HepG2 (cell line): ENCODE data around the gene TEX26. TPM values are rescaled to one million over a fixed set of nuclear protein-coding genes. Genes with fewer than 3 reads are reported as not detected.

Experiments
- ATAC-seq: fragments of 200-7000 bp; cut with Tn5 transposase; 3 replicates; pipeline ENCODE4 v1.9.1; 2020; ENCODE audit warnings: mild to moderate bottlenecking, moderate library complexity
- BruUV-seq: library from RNA; stranded (reverse); fragments of 400-500 nt; replicated peaks from 2 replicates; lab custom pipeline; 2021; lab: Mats Ljungman, UMichigan
- CTCF ChIA-PET: fragments of 300-600 bp; formaldehyde crosslinking; extraction: SDS; loops from one replicate; lab custom pipeline; 2021; ENCODE audit warnings: low total read pairs, inconsistent platforms, low intra/inter-chr PET ratio; lab: Yijun Ruan, JAX
- POLR2A ChIA-PET: fragments of 350-600 bp; sonication (Branson Sonifier 250); formaldehyde crosslinking; loops from one replicate; lab custom pipeline; 2020; ENCODE audit warnings: antibody characterized with exemption, inconsistent platforms; lab: Yijun Ruan, JAX
- DNase-seq: peaks from one replicate; pipeline ENCODE4 v3.0.0-alpha.2; 2015; ENCODE audit warnings: low spot score
- FAIRE-seq: peaks from 3 replicates; lab custom pipeline; 2011; peaks lifted over from hg19 to GRCh38; lab: Jason Lieb, UNC
- H2AFZ ChIP-seq: one replicate; pipeline ENCODE4 v1.6.1; 2011; ENCODE audit warnings: low read length, inconsistent platforms
- H3K27ac ChIP-seq: fragments of 300-600 bp; 3 replicates; pipeline ENCODE4 v1.8.0; 2011; ENCODE audit warnings: mixed run types, mild to moderate bottlenecking, mixed read lengths, low read length, inconsistent platforms; ENCODE audit not compliant: insufficient read depth; ENCODE audit errors: extremely low read length
- H3K27me3 ChIP-seq, 2 experiments: fragments of 200-600 bp in 1 of 2; 2 replicates in 1 of 2; 3 replicates in 1 of 2; pipeline versions ENCODE4 v1.6.0 to v1.8.0; 2011; ENCODE audit warnings: low read length in 2 of 2, mild to moderate bottlenecking in 2 of 2, moderate library complexity in 2 of 2, inconsistent platforms in 1 of 2; ENCODE audit not compliant: insufficient read depth in 2 of 2, control insufficient read depth in 1 of 2
- H3K36me3 ChIP-seq, 2 experiments: fragments of 200-600 bp in 1 of 2; replicated peaks in 1 of 2; 2 replicates in 1 of 2; 3 replicates in 1 of 2; pipeline versions ENCODE4 v1.5.1 to v1.8.0; 2011; ENCODE audit warnings: low read length in 2 of 2, inconsistent platforms in 1 of 2; ENCODE audit not compliant: insufficient read depth in 2 of 2, control insufficient read depth in 1 of 2
- H3K4me1 ChIP-seq: 2 replicates; pipeline ENCODE4 v1.5.1; 2012; ENCODE audit warnings: low read length, inconsistent platforms; ENCODE audit not compliant: insufficient read depth
- H3K4me2 ChIP-seq: 2 replicates; pipeline ENCODE4 v1.6.0; 2011; ENCODE audit warnings: low read depth, low read length, inconsistent platforms
- H3K4me3 ChIP-seq, 3 experiments: fragments of 200-600 bp in 1 of 3; sonication (generic), shearing (Covaris generic) in 1 of 3; replicated peaks in 1 of 3; 2 replicates each; pipeline ENCODE4 v1.5.1; 2011 to 2016; ENCODE audit warnings: low read length in 3 of 3, inconsistent platforms in 2 of 3, low read depth in 2 of 3, mild to moderate bottlenecking in 2 of 3, control low read depth in 1 of 3, mixed read lengths in 1 of 3; ENCODE audit not compliant: insufficient read depth in 1 of 3
- H3K79me2 ChIP-seq: one replicate; pipeline ENCODE4 v1.6.1; 2011; ENCODE audit warnings: low read length, inconsistent platforms; ENCODE audit not compliant: insufficient read depth
- H3K9ac ChIP-seq: 2 replicates; pipeline ENCODE4 v1.6.0; 2011; ENCODE audit warnings: mild to moderate bottlenecking, low read depth, low read length, inconsistent platforms; ENCODE audit not compliant: insufficient read depth
- H3K9me3 ChIP-seq: 2 replicates; pipeline ENCODE4 v1.5.1; 2012; ENCODE audit warnings: mild to moderate bottlenecking, low read length
- H4K20me1 ChIP-seq: 2 replicates; pipeline ENCODE4 v1.6.0; 2011; ENCODE audit warnings: inconsistent platforms, mild to moderate bottlenecking, low read length, moderate library complexity; ENCODE audit not compliant: insufficient read depth
- EP300 ChIP-seq, 3 experiments: sonication (generic) in 1 of 3; formaldehyde crosslinking in 1 of 3; IDR thresholded peaks; 2 replicates each; pipeline versions ENCODE4 v1.5.1 to v1.6.1; 2011 to 2020; ENCODE audit warnings: low read depth in 2 of 3, low read length in 2 of 3, borderline replicate concordance in 1 of 3, improper control_type of control experiment in 1 of 3, mild to moderate bottlenecking in 1 of 3, missing genetic modification reagents in 1 of 3, moderate library complexity in 1 of 3
- HMGXB4 ChIP-seq, 2 experiments: sonication (generic) in 1 of 2; formaldehyde crosslinking in 1 of 2; IDR thresholded peaks; 2 replicates each; pipeline versions ENCODE4 v1.4.0 to v1.6.1; 2018 to 2020; ENCODE audit warnings: missing genetic modification reagents in 2 of 2, borderline replicate concordance in 1 of 2, low read depth in 1 of 2, mild to moderate bottlenecking in 1 of 2, missing biosample characterization in 1 of 2
- MBD4 ChIP-seq: IDR thresholded peaks from 2 replicates; pipeline ENCODE4 v1.6.1; 2012; ENCODE audit warnings: low read length, inconsistent platforms, borderline replicate concordance
- NFKBIZ ChIP-seq: IDR thresholded peaks from 2 replicates; pipeline ENCODE4 v1.6.1; 2018; ENCODE audit warnings: missing genetic modification reagents, missing compliant biosample characterization
- NR2F1 ChIP-seq, 2 experiments: fragments of 450-650 bp in 1 of 2; formaldehyde crosslinking in 1 of 2; IDR thresholded peaks; 2 replicates each; pipeline versions ENCODE4 v1.5.0 to v1.6.1; 2016 to 2020; ENCODE audit warnings: mild to moderate bottlenecking in 1 of 2, missing compliant biosample characterization in 1 of 2, missing genetic modification reagents in 1 of 2, moderate library complexity in 1 of 2
- PRPF4 ChIP-seq: fragments of 200-400 bp; formaldehyde crosslinking; IDR thresholded peaks from 2 replicates; pipeline ENCODE4 v1.6.1; 2016; ENCODE audit warnings: low read length, low read depth; ENCODE audit not compliant: poor library complexity, severe bottlenecking
- RXRA ChIP-seq: sonication (generic); formaldehyde crosslinking; IDR thresholded peaks from 2 replicates; pipeline ENCODE4 v1.5.1; 2020; ENCODE audit warnings: missing genetic modification reagents
- TGIF2 ChIP-seq: IDR thresholded peaks from 2 replicates; pipeline ENCODE4 v1.6.1; 2016; ENCODE audit warnings: control low read depth, missing compliant biosample characterization
- ZFP36L2 ChIP-seq: sonication (generic); formaldehyde crosslinking; IDR thresholded peaks from 2 replicates; pipeline ENCODE4 v1.4.0; 2020; ENCODE audit warnings: missing genetic modification reagents
- ZMYM3 ChIP-seq: sonication (generic); formaldehyde crosslinking; IDR thresholded peaks from 2 replicates; pipeline ENCODE4 v1.5.1; 2020; ENCODE audit warnings: mild to moderate bottlenecking, missing genetic modification reagents
- ZNF432 ChIP-seq: sonication (generic); formaldehyde crosslinking; IDR thresholded peaks from 2 replicates; pipeline ENCODE4 v1.5.0; 2020; ENCODE audit warnings: missing genetic modification reagents, mild to moderate bottlenecking, borderline replicate concordance
- ZNF841 ChIP-seq: sonication (generic); formaldehyde crosslinking; IDR thresholded peaks from 2 replicates; pipeline ENCODE4 v1.8.1; 2023; ENCODE audit warnings: missing genetic modification reagents, borderline replicate concordance
- ZNF878 ChIP-seq: sonication (generic); formaldehyde crosslinking; IDR thresholded peaks from 2 replicates; pipeline ENCODE4 v1.8.1; 2023; ENCODE audit warnings: mild to moderate bottlenecking, missing genetic modification reagents, moderate library complexity
- WGBS: methylation state at CpG from one replicate; pipeline ENCODE4 v1.1.6; 2017; ENCODE audit warnings: low lambda C conversion rate; 5-methylcytosine and 5-hydroxymethylcytosine counted together
- in situ Hi-C: cut with HindIII; loops from 2 replicates; pipeline ENCODE4 v1.10.0; 2017; ENCODE audit warnings: low pct_unique_long_range_greater_than_20kb; ENCODE audit not compliant: extremely low pct_ligation_motif_present
- intact Hi-C: fragments of 100-400 bp; cut with micrococcal nuclease; formaldehyde crosslinking; loops from one replicate; pipeline ENCODE4 v1.10.0; 2022; ENCODE audit not compliant: unreplicated experiment
- polyA plus RNA-seq, 8 experiments: library from polyadenylated mRNA; depleted of rRNA in 3 of 8; stranded (reverse) in 7 of 8; unstranded in 1 of 8; fragments of >200 nt; fragmentation: Illumina TruSeq in 4 of 8; extraction: Trizol in 4 of 8; gene quantifications; 2 replicates each; pipeline versions ENCODE4 v1.2.1 to v1.2.3, GENCODE V29; 2011 to 2016; ENCODE audit warnings: low read depth in 4 of 8, missing spikeins in 1 of 8, mixed read lengths in 1 of 8; ENCODE audit not compliant: insufficient read depth in 1 of 8
- total RNA-seq, 5 experiments: library from RNA; depleted of rRNA; stranded (reverse); fragments of >200 nt; fragmentation: Illumina TruSeq; extraction: Trizol; gene quantifications; 2 replicates each; pipeline ENCODE4 v1.2.3, GENCODE V29; 2016; ENCODE audit warnings: low read depth in 1 of 5
- TF ChIP-seq, protein P1 (sequence below): sonication (generic); formaldehyde crosslinking; IDR thresholded peaks from 2 replicates; pipeline ENCODE4 v1.9.0; 2022; ENCODE audit warnings: missing genetic modification reagents, mild to moderate bottlenecking, borderline replicate concordance

Gene TEX26
- total and polyA plus RNA-seq, 2 of the 13 experiments (the other 11 are each of a cell fraction or from before 2014, with no cell fraction given) = not detected

- peaks cover 0 to 4% of the 10 kb centered on the region in 2 experiments; a peak in 3 of 5 replicates for H3K27me3 ChIP-seq
- intact Hi-C loops = no loop called here
- 0% methylated on average over 2 of the region's 2 CpGs for WGBS
Observed at GRCh38 chr13:31022928-31023530, 90.6 kb downstream of the TEX26 start.

More at GRCh38 chr13:31022928-31023530, 90.6 kb downstream of the TEX26 start:
- Histone ChIP-seq H3K4me3 (no peak overlapping the region), H3K27ac (no peak overlapping the region), H3K4me1 (no peaks in the 10 kb centered on the region), H3K79me2 (no peaks in the 10 kb centered on the region), H4K20me1 (no peaks in the 10 kb centered on the region), H2AFZ (no peak overlapping the region), H3K9ac (no peak overlapping the region), H3K9me3 (no peaks in the 10 kb centered on the region), H3K4me2 (no peak overlapping the region), H3K36me3 (no peaks in the 10 kb centered on the region)
- no peak for FAIRE-seq
- BruUV-seq = no TSS peak
- no peak for DNase-seq
- no peak for TF ChIP-seq RXRA (CRISPR knock-in tag)
- TF ChIP-seq MBD4 = no peak
- TF ChIP-seq ZFP36L2 (CRISPR knock-in tag) = no peak
- no peak for TF ChIP-seq PRPF4
- no peak for TF ChIP-seq TGIF2 (CRISPR knock-in tag)
- TF ChIP-seq NFKBIZ (CRISPR knock-in tag) = no peak
- TF ChIP-seq ZNF841 (CRISPR knock-in tag) = no peak
- TF ChIP-seq ZMYM3 (CRISPR knock-in tag) = no peak
- TF ChIP-seq ZNF878 (CRISPR knock-in tag) = no peak
- TF ChIP-seq, protein P1, sequence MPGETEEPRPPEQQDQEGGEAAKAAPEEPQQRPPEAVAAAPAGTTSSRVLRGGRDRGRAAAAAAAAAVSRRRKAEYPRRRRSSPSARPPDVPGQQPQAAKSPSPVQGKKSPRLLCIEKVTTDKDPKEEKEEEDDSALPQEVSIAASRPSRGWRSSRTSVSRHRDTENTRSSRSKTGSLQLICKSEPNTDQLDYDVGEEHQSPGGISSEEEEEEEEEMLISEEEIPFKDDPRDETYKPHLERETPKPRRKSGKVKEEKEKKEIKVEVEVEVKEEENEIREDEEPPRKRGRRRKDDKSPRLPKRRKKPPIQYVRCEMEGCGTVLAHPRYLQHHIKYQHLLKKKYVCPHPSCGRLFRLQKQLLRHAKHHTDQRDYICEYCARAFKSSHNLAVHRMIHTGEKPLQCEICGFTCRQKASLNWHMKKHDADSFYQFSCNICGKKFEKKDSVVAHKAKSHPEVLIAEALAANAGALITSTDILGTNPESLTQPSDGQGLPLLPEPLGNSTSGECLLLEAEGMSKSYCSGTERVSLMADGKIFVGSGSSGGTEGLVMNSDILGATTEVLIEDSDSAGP (CRISPR knock-in tag) = no peak
- TF ChIP-seq NR2F1 (CRISPR knock-in tag; IDR thresholded peaks at IDR 0.05) = no peak
- TF ChIP-seq ZNF432 (CRISPR knock-in tag) = no peak
- no peak for TF ChIP-seq EP300 (IDR thresholded peaks at IDR 0.05; ENCODE audit: low read depth in 2 of 2, low read length in 2 of 2)
- no peak for TF ChIP-seq EP300 (CRISPR knock-in tag; IDR thresholded peaks at IDR 0.05; ENCODE audit: borderline replicate concordance)
- no peak for TF ChIP-seq HMGXB4 (CRISPR knock-in tag; IDR thresholded peaks at IDR 0.05; ENCODE audit: borderline replicate concordance in 1 of 2, low read depth in 1 of 2)
- POLR2A ChIA-PET = no interaction called here
- CTCF ChIA-PET = no interaction called here
- in situ Hi-C loops = no loop called here
- no peak for ATAC-seq
